H1 (cell line): Measurements from ENCODE around the gene STEAP3. TPM values are rescaled to one million over a fixed set of nuclear protein-coding genes. Genes with fewer than 3 reads are reported as not detected.

Experiments
- CHD7 ChIP-seq: fragments of 300-600 bp; sonication (generic); IDR thresholded peaks from 2 replicates; pipeline ENCODE4 v1.7.1; 2012; ENCODE audit warnings: low read length, moderate library complexity, mild to moderate bottlenecking, inconsistent platforms; ENCODE audit not compliant: insufficient replicate concordance
- NRF1 ChIP-seq: IDR thresholded peaks from 2 replicates; pipeline ENCODE4 v1.6.1; 2011; ENCODE audit warnings: mild to moderate bottlenecking, low read depth, low read length, improper control_type of control experiment
- RFX5 ChIP-seq: IDR thresholded peaks from 2 replicates; pipeline ENCODE4 v1.6.1; 2011; ENCODE audit warnings: low read depth, low read length, improper control_type of control experiment, borderline replicate concordance
- SAP30 ChIP-seq: fragments of 300-600 bp; sonication (generic); IDR thresholded peaks from 2 replicates; pipeline ENCODE4 v1.7.1; 2012; ENCODE audit warnings: low read length, moderate library complexity, mild to moderate bottlenecking, inconsistent platforms; ENCODE audit not compliant: insufficient read depth, insufficient replicate concordance
- SIX5 ChIP-seq: IDR thresholded peaks from 2 replicates; pipeline ENCODE4 v1.6.1; 2011; ENCODE audit warnings: mild to moderate bottlenecking, low read depth, low read length
- SP2 ChIP-seq: IDR thresholded peaks from 2 replicates; pipeline ENCODE4 v1.6.1; 2012; ENCODE audit warnings: mild to moderate bottlenecking, low read length, inconsistent platforms
- SRF ChIP-seq: IDR thresholded peaks from 2 replicates; pipeline ENCODE4 v1.6.1; 2011; ENCODE audit warnings: mild to moderate bottlenecking, low read depth, low read length, moderate library complexity
- polyA plus RNA-seq, 7 experiments: library from polyadenylated mRNA; depleted of rRNA in 3 of 7; stranded (reverse) in 5 of 7; unstranded in 2 of 7; fragments of >200 nt in 5 of 7; fragments of 200-250 nt in 2 of 7; gene quantifications; 1 replicate in 5 of 7; 2 replicates in 1 of 7; 4 replicates in 1 of 7; pipeline versions ENCODE4 v1.2.1 to v1.2.3, GENCODE V29; 2011 to 2013; ENCODE audit warnings: missing spikeins in 2 of 7, mixed read lengths in 2 of 7
- total RNA-seq: library from RNA; stranded (reverse); fragmentation: NEBNext Ultra II Directional; extraction: Animal tissue kit (Norgen Biotek cat#: 25700); gene quantifications from 2 replicates; pipeline ENCODE4 v1.2.1, GENCODE V29; 2021

Gene STEAP3
- total and polyA plus RNA-seq, 2 of the 8 experiments (the other 6 are each of a cell fraction or from before 2014, with no cell fraction given), result 21.7 to 27.9 TPM

- no peak for TF ChIP-seq CHD7
- no peak for TF ChIP-seq SIX5
- no peak for TF ChIP-seq RFX5
- no peak for TF ChIP-seq SAP30
- TF ChIP-seq SRF, result no peak
- no peak for TF ChIP-seq SP2
- no peak for TF ChIP-seq NRF1
These were observed 27.7 kb upstream of the STEAP3 start (continued) for GRCh38 chr2:119195887-119196286.
